Brain microvascular endothelial cell (primary cell): Measurements from ENCODE around the gene DDX42.

Experiments
- DNase-seq: peaks from one replicate; pipeline ENCODE4 v3.0.0-alpha.2; 2020
- H3K27ac ChIP-seq: fragments of 250-450 bp; sonication (Bioruptor Pico); 2 replicates; pipeline ENCODE4 v1.5.1; 2020; ENCODE audit warnings: mild to moderate bottlenecking, moderate library complexity
- H3K27me3 ChIP-seq: fragments of 250-450 bp; sonication (Bioruptor Pico); replicated peaks from 2 replicates; pipeline ENCODE4 v1.5.1; 2020; ENCODE audit warnings: mild to moderate bottlenecking
- H3K36me3 ChIP-seq: fragments of 250-450 bp; sonication (Bioruptor Pico); replicated peaks from 2 replicates; pipeline ENCODE4 v1.5.1; 2020; ENCODE audit warnings: mild to moderate bottlenecking
- H3K4me3 ChIP-seq: 2 replicates; pipeline ENCODE4 v1.5.1; 2011; ENCODE audit warnings: low read depth, mild to moderate bottlenecking, control low read depth, low read length, moderate library complexity
- in situ Hi-C: cut with HindIII; loops from 2 replicates; pipeline ENCODE4 v1.10.0; 2017; ENCODE audit warnings: low sequenced_read_pairs, low pct_ligation_motif_present
- TF ChIP-seq, protein P1 (sequence below): IDR thresholded peaks from 2 replicates; pipeline ENCODE4 v1.5.1; 2011; ENCODE audit warnings: low read depth, mild to moderate bottlenecking, moderate library complexity, low read length, control low read depth, inconsistent platforms; ENCODE audit errors: missing control alignments

DDX42 gene

DNA sequence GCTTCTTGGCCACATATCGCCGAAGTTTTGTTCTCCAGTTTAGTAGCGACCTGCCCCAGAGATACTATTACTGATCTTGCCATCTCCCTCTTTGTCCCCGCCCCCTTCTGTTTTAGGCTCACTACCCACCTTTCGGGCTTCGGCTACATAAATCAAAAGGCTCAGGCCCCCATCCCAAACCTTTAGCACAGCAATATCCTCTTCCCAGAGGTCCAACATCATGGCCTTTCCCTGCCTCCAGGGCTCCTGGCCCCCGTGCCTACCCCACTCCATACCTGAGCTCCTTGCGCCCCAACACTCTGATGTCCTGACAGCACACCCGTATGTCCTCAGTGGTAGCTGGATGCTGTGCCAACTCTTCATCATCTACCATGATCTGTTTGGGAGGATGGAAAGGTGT lies 50.4 kb downstream of the DDX42 start:
- Histone ChIP-seq H3K27me3 (no peaks in the 10 kb centered on the region), H3K36me3 (peaks cover 73% of the 10 kb centered on the region), H3K27ac (no peak overlapping the region), H3K4me3 (no peak overlapping the region)
- TF ChIP-seq, protein P1, sequence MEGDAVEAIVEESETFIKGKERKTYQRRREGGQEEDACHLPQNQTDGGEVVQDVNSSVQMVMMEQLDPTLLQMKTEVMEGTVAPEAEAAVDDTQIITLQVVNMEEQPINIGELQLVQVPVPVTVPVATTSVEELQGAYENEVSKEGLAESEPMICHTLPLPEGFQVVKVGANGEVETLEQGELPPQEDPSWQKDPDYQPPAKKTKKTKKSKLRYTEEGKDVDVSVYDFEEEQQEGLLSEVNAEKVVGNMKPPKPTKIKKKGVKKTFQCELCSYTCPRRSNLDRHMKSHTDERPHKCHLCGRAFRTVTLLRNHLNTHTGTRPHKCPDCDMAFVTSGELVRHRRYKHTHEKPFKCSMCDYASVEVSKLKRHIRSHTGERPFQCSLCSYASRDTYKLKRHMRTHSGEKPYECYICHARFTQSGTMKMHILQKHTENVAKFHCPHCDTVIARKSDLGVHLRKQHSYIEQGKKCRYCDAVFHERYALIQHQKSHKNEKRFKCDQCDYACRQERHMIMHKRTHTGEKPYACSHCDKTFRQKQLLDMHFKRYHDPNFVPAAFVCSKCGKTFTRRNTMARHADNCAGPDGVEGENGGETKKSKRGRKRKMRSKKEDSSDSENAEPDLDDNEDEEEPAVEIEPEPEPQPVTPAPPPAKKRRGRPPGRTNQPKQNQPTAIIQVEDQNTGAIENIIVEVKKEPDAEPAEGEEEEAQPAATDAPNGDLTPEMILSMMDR: no peak
- no peak for DNase-seq
- in situ Hi-C loops: no loop called here

GRCh38 chr17:63826468-63827001 lies 52.6 kb downstream of the DDX42 start:
- peaks cover 74% of the 10 kb centered on the region for H3K36me3 ChIP-seq
- peak overlapping the region; percentile 97 for H3K27ac ChIP-seq
- DNase-seq: peak; percentile 31
- peak overlapping the region; percentile 94 for H3K4me3 ChIP-seq
- in situ Hi-C loops: no loop called here
- no peaks in the 10 kb centered on the region for H3K27me3 ChIP-seq
- TF ChIP-seq, protein P1: peak; percentile 36

DNA sequence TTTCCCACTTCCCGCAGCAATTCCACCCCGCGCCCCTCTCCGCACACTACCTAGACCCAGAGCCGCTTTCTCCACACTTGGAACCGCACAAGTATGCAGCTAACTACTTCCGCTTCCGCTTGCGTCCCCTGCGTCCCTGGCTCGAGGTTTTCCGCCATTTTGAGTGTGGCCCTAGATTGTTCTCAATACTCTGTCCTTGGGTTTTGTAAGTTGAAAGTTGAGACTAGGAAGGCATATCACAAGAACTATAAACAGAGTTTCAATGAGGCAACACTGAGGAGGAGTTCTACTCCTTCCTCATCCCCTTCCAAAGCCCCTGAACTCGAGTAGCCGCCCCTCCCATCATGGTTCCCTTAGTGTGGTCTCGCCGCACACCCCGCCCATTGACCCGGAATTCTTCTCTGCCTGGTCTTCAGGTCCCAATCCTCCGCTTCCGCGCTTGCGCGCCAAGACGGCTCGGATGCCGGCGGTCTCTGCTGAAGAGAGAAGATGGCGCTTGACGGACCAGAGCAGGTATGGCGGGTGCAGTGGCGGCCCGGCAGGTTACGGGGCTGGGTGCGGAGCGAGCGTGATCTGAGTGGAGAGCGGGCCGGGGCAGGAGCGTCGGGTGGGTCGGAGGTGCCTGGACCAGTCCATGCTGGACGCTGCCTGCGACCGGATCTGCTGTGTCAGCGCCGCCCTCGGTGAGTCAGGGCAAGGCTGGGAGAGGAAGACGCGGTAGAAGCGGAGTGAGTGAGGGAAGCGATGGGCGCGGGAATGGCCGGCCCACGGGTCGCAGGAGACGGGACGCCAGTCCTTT lies 53.2 kb downstream of the DDX42 start, which contains the start of the genes FTSJ3 and PSMC5:
FTSJ3 (minus strand) TSS at position 662 of the 799 bp plus-strand sequence. CDS start 761 bp downstream, outside the sequence.
PSMC5 (plus strand) TSS at position 430 of the 799 bp plus-strand sequence; CDS start at position 490, 60 bp downstream.
- DNase-seq: peak; percentile 95
- no peaks in the 10 kb centered on the region for H3K27me3 ChIP-seq
- TF ChIP-seq, protein P1: peak; percentile 53
- peak within 1 kb of the TSS; percentile 94 for H3K4me3 ChIP-seq
- in situ Hi-C loops: no loop called here
- peak within 1 kb of the TSS; percentile 97 for H3K27ac ChIP-seq
- H3K36me3 ChIP-seq: peaks cover 74% of the 10 kb centered on the region

DNA sequence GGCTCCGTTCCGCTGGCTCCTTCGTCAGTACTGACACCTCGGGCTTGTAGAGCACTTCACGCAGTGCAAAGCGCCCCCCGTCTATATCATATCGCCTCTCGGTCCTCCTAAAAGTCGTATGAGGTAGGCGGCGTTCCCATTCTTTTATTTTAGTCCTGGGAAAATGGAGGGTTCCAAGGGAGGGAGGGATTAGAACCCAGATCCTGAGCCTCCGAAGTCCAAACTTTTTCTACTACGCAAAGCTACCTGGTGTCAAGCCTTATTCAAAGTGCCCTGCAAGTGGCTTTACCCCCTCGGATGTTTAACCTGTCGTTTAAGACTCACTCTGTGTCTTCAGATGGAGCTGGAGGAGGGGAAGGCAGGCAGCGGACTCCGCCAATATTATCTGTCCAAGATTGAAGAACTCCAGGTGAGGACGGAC lies 53.8 kb downstream of the DDX42 start:
- in situ Hi-C loops: no loop called here
- TF ChIP-seq, protein P1: no peak
- H3K4me3 ChIP-seq: peak overlapping the region; percentile 94
- peak overlapping the region; percentile 97 for H3K27ac ChIP-seq
- peaks cover 74% of the 10 kb centered on the region for H3K36me3 ChIP-seq
- DNase-seq: no peak
- H3K27me3 ChIP-seq: no peaks in the 10 kb centered on the region

GRCh38 chr17:63828936-63829335 lies 55.0 kb downstream of the DDX42 start:
- Histone ChIP-seq H3K4me3 (no peak overlapping the region), H3K36me3 (peaks cover 74% of the 10 kb centered on the region), H3K27me3 (no peaks in the 10 kb centered on the region), H3K27ac (no peak overlapping the region)
- TF ChIP-seq, protein P1: no peak
- no peak for DNase-seq
- in situ Hi-C loops: no loop called here
